HG03103 (cell line): ENCODE data around the gene EMC1.
"Not testable (repeated sequence)": the region's sequence is repeated elsewhere in the genome, so short reads cannot be mapped to it uniquely, and the experiment has no call there.

Source experiments
- ATAC-seq: cut with Tn5 transposase; IDR thresholded peaks from one replicate; pipeline ENCODE4 v1.9.1; 2021; ENCODE audit warnings: low read depth; ENCODE audit not compliant: unreplicated experiment

EMC1 gene

DNA sequence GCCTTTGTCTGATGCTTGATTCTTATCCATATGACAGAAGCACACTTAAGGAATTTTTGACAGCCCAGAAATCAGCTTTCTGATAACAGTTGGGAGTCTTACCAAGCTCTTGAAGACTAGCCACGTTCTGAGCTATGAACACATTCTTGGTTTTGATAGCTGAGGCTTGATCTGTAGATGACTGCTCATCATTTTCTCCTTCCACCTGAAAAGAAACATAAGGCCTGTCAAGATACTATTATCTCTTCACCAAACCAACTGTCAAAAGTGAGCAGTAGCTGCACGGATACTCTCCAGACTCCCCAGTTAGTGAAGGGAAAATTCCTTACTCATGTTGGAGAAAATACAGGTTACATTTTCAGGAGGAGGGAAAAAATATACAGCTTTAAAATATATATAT lies 53.5 kb downstream of the EMC1 start:
- ATAC-seq: no peak

DNA sequence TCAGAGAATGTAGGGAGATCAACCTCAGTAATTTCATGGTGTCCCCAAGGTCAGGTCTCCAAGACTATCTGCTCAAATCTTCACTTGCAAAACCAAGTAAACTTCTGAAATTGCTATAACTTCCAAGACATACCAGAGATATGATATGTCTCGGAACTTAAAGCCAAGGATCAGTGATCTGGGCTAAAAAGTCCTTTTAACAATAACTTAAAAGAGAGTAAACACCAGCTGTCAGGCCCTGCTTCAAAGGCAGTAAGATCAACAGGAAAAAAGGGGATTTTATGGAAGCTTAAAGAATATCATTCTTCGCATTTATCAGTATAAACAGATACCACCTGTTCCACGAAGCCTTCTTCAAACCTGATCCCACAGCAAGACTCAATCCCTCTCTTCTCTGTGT lies 55.0 kb downstream of the EMC1 start:
- ATAC-seq: no peak

DNA sequence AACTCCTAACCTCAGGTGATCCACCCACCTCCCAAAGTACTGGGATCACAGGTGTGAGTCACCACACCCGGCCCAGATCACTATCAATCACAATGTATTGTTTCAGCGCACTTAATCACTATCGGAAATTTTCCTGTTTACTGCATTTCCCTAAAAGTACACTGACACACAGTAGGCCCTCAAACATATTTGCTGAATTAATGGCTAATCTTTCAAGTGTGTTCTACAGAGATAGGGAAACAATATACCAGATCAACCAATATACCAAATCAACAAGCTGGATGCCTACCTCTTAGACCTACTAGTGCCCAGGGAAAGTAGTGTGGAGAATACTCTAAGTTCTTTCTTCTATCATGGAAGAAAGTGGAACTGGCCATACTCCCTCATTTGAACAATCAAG lies 58.3 kb downstream of the EMC1 start:
- no peak for ATAC-seq

DNA sequence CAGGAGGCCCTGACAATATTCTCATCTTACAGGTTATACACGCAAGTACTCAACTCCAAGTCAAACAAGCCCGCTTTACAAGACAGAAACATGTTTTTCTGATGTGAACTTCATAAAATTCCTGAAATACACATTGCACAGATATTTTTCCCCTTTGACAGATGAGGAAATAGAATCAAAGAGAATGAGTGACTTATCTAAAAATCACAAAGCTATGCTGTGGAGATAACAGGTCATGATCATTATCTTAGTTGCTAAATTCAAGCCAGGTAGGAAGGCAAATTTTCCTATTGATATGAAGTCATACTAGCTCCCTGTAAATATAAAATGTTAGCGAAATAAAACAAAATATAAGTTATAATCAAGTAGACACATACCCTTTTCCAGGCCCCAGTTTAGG lies 59.5 kb downstream of the EMC1 start:
- ATAC-seq: no peak

DNA sequence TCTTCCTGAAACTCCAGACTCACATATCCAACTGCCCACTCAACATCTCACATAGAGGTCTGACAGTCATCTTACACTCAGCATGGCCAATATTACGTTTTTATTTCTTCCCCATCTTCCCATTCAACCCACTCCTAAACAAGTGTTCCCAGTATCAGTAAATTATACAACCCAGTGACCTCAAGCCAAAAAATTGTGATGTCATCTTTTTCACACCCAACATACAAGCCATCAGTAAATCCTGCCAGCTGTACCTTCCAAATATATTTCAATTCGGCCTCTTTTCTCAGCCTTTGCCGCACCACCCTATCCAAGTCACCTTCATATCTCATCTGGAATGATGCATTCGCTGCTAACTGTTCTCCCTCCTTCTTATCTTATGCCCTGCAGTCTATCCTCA lies 60.9 kb downstream of the EMC1 start:
- ATAC-seq: no peak

DNA sequence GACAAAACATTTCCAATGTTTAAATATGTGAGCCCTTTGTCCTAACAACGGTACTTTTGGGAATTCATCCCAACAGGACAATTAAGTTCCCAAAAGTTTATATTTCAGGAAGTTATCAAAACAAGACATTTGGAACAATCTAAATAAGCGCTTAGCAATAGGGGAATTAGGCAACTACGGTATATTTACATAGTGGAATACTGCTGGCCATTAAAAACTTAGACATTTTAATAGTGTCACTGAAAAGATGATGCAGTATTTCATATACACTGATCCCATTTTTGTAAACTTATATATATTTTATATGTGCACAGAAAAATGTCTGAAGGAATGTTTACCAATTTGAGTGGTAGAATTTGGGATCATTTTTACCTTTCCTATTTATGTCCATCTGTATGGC lies 62.1 kb downstream of the EMC1 start:
- no peak for ATAC-seq

DNA sequence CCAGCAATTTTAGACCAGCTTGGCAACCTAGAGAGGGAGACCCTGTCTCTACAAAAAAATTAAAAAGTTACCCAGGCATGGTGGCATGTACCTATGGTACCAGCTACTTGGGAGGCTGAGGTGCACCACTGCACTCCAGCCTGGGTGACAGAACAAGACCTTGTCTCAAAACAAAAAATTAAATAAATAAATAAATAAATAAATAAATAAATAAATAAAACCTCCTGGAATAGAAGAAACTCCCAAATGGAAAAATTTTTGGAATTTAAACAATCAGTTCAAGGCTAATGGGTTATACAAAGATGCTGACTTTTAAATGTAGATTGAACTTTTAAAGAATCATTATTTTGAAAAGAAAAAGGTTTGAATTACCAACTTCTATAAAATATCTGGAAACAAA lies 63.5 kb downstream of the EMC1 start:
- ATAC-seq: no peak

DNA sequence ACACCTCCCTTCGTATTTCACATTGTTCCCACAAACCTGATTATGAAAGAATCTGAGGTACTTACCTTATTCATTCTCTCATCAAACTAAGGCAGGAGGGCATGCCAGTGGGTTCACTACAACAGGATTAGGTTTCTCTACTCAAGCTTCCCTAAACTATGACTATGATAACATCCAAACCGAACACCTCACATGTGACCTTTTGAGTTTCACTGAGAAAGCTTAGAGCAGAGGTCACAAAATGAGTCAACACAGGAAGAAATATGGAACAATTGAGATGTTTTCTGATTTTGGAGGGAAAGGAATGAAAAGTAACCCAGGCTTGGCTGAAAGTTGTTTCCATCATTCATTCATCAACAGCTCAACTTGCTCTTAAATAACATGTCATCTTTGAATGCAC lies 65.3 kb downstream of the EMC1 start:
- ATAC-seq: no peak

DNA sequence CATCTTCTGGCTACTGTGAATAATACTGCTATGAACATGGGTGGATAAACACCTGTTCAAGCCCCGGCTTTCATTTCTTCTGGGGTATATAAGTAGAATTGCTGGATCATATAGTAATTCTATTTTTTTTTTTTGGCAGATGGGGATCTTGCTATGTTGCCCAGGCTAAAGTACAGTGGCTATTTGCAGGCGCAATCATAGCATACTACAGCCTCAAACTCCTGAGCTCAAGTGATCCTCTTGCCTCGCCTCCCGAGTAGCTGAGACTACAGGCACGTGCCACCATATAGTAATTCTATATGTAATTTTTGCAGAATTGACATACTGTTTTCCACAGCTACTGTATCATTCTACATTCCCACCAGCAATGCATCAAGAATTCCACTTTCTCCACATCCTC lies 69.1 kb downstream of the EMC1 start:
- no peak for ATAC-seq

DNA sequence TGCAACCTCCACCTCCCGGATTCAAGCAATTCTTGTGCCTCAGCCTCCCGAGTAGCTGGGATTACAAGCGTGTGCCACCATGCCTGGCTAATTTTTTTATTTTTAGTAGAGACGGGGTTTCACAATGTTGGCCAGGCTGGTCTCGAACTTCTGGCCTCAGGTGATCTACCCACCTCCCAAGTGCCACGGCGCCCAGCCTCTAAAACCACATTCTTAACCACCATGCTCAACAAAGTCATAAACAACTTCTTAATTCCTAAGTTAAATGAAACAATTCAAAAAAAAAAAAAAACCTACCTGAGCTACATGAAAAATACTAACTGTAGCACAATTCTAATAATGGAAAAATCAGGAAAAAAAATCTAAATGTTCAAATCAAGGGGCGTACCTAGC lies 71.1 kb downstream of the EMC1 start:
- not testable (repeated sequence) for ATAC-seq

DNA sequence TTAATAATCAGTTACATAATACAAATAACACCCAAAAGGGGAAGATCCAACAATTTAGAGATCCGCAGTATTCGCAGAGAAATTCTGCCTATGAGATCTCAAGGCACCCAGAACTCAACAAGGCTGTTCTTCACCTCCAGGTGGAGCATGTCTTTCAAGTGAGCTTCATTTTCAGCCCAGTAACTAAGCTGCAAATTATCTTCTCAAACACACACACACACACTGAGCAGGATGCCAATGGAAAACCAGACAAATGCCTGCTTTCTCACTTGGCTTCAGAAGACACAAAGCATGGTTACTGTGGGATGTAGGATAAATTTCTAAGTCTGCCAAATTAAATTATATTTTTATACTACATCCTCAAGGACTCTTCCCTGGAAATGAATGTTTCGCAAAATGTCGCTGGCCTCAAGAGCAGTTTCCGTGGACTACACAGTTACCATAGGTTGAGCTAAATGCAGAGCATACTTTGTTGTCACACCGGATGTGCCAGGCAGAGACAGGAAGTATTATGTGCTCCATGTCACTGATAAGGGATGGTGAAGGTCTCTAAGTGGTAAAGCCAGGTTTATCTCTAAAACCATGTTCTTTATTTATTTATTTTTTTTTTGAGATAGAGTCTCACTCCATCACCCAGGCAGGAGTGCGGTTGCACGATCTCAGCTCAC lies 71.6 kb downstream of the EMC1 start:
- no peak for ATAC-seq

DNA sequence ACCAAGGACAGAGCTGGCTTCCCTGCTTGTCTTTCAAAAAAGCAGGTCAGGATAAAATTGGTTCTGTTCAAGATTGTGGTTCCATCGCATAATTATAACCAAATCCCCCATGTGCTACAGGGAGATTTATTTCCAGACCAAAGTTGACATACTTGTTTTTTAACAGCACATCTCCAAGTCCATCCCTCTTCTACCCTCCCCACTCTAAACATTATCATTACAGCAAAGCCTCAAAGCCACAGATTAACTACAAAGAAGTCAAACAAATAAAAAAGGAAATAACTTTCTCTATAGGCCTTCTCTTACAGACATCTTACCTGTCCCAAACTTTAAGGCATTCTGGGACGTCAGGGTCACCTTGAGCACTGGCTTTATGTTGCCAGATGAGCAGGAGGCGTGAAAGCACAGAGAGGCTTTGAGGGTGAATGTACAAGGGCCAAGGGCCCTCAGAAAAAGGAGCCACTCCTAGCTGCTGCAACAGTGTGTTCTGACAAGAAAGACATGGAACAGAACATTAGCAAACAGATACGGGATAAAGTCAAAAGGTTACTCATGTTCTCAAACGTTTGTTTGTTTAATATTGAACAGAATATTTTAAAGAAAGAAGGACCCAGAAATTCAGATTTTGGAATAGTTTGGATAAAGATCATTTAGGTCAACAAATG lies 72.5 kb downstream of the EMC1 start:
- ATAC-seq: no peak

DNA sequence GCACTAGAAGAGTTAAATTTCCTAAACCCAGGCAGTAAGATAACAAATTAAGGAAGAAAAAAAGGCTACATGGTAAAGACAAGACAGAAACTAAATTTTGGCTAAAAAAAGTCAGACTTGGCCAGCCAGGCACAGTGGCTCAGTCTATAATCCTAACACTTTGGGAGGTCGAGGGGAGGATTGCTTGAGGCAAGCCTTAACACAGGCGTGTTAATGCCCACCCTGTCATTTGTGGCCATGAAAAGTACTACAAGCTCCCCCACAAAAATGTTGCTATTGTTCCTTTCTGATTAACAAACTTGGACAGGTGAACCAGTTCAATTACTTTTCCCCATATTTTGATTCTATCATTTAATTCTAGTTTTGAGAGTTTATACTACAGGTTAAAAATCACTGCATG lies 73.5 kb downstream of the EMC1 start:
- ATAC-seq: no peak

DNA sequence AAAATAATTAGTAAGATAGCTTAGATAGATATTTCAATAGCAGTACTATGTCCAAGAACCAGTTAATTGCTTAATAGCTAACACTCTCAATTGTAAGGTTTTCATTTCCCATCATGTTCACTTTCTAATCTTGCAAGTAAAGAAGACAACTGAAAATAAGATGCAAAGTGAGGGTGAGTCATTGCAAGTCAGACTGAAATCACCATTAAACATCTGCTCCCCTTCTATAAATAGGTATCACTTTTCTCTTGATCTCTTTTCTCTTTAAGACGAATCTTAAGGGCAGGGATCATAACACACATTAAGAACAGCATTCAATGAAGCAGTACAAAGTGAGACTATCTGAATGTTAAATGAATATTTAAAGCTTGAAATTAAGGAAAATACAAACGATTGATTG lies 81.7 kb downstream of the EMC1 start:
- ATAC-seq: no peak

DNA sequence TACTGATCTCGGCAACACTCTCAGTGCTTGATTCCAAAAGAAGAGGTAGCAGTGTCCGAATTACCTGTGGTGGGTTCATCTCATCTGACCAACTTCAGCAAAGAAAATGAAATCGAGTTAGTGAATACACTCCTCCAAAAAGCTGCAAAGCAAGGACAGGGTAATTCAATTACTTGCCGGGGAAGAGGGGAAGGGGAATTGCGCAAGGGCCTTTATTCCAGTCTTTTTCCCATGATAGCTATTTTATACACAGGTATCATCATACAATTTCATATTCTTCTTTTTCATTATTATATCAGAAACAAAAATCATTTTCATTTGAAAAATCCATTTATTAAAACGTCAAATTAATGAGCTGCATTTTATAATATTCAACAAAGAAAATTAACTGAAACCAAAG lies 84.2 kb downstream of the EMC1 start:
- no peak for ATAC-seq

DNA sequence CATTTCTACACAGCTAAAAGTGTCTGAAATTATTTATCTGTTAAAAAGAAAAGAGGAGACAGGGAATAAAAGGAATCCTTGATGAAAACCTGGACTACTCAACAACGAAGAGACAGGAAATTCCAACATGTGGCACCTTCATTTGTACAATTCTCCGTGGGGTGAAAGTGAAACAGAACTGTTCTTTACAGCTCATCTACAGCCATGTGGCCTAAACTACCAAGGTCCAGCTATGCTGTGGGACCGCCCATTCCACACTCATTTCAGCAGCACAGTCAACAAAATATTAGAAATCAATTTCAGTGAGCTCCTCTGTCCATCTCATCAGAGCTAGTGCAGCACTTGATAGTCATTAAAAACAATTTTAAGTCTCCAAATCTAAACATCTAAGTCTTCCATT lies 85.3 kb downstream of the EMC1 start:
- ATAC-seq: no peak
